Sigmoid colon (tissue), 7 donors: ENCODE measurements around the gene RNF187. TPM values are rescaled to one million over a fixed set of nuclear protein-coding genes. Genes with fewer than 3 reads are reported as not detected.
"Not testable (repeated sequence)": the region's sequence is repeated elsewhere in the genome, so short reads cannot be mapped to it uniquely, and the experiment has no call there.

ENCODE experiments used
- DNase-seq: peaks from one replicate; pipeline ENCODE4 v3.0.0-alpha.2; 2019
- H3K27ac ChIP-seq, 4 donors: fragments of 200-600 bp; sonication (generic); one replicate each; pipeline ENCODE4 v1.5.1; 2016 to 2019; ENCODE audit warnings: mild to moderate bottlenecking in 1 of 4
- H3K27me3 ChIP-seq, 3 donors: fragments of 200-600 bp; sonication (generic); one replicate each; pipeline ENCODE4 v1.5.1; 2019; ENCODE audit warnings: mild to moderate bottlenecking in 1 of 3
- H3K36me3 ChIP-seq, 4 donors: fragments of 200-600 bp; sonication (generic); one replicate each; pipeline ENCODE4 v1.5.1; 2016 to 2019
- H3K4me1 ChIP-seq, 4 donors: fragments of 200-600 bp; sonication (generic); one replicate each; pipeline ENCODE4 v1.5.1; 2017 to 2019
- H3K4me3 ChIP-seq, 4 donors: fragments of 200-600 bp; sonication (generic); one replicate each; pipeline ENCODE4 v1.5.1; 2017 to 2019; ENCODE audit warnings: mild to moderate bottlenecking in 2 of 4, moderate library complexity in 1 of 4
- H3K9me3 ChIP-seq, 4 donors: fragments of 200-600 bp in 3 of 4; sonication (generic) in 3 of 4; one replicate each; pipeline versions ENCODE4 v1.5.1 to v1.6.1; 2013 to 2019
- CTCF ChIP-seq, 4 experiments: fragments of 450-650 bp in 3 of 4; fragments of 200-600 bp in 1 of 4; IDR thresholded peaks; one replicate each; pipeline ENCODE4 v1.5.1; 2016 to 2019; ENCODE audit warnings: antibody characterized with exemption in 4 of 4, mild to moderate bottlenecking in 3 of 4, moderate library complexity in 2 of 4
- EP300 ChIP-seq, 4 donors: sonication (generic); formaldehyde crosslinking; IDR thresholded peaks; one replicate each; pipeline ENCODE4 v1.6.1; 2017; ENCODE audit warnings: antibody characterized with exemption in 4 of 4
- POLR2A ChIP-seq, 2 donors: fragments of 450-650 bp; IDR thresholded peaks; one replicate each; pipeline ENCODE4 v1.6.1; 2016; ENCODE audit warnings: antibody characterized with exemption in 2 of 2, mild to moderate bottlenecking in 2 of 2, moderate library complexity in 2 of 2
- POLR2AphosphoS5 ChIP-seq, 4 donors: sonication (generic); formaldehyde crosslinking; IDR thresholded peaks; one replicate each; pipeline ENCODE4 v1.6.1; 2017; ENCODE audit warnings: antibody characterized with exemption in 4 of 4
- WGBS, 2 donors: extraction: QIAGEN DNeasy Blood & Tissue Kit; methylation state at CpG; one replicate each; pipeline ENCODE4 v1.1.7; 2013; 5-methylcytosine and 5-hydroxymethylcytosine counted together
- intact Hi-C: fragments of 100-400 bp; cut with DNase I; formaldehyde crosslinking; loops from one replicate; pipeline ENCODE4 v1.15.1; 2023
- polyA plus RNA-seq, 3 donors: library from polyadenylated mRNA; stranded (reverse); fragments of 200-250 nt; gene quantifications; one replicate each; pipeline ENCODE4 v1.2.3, GENCODE V29; 2013
- total RNA-seq, 4 donors: library from RNA; depleted of rRNA; stranded (reverse); fragments of >200 nt; gene quantifications; one replicate each; pipeline ENCODE4 v1.1.0, GENCODE V29; 2016
- donor health status: healthy with polysubstance abuse.
- donor health status: Bipolar disorder and iron deficiency.
- donor health status: healthy.

Gene RNF187
- total and polyA plus RNA-seq, 7 donors, result 17.3 to 39.8 (median 24.3) TPM

DNA sequence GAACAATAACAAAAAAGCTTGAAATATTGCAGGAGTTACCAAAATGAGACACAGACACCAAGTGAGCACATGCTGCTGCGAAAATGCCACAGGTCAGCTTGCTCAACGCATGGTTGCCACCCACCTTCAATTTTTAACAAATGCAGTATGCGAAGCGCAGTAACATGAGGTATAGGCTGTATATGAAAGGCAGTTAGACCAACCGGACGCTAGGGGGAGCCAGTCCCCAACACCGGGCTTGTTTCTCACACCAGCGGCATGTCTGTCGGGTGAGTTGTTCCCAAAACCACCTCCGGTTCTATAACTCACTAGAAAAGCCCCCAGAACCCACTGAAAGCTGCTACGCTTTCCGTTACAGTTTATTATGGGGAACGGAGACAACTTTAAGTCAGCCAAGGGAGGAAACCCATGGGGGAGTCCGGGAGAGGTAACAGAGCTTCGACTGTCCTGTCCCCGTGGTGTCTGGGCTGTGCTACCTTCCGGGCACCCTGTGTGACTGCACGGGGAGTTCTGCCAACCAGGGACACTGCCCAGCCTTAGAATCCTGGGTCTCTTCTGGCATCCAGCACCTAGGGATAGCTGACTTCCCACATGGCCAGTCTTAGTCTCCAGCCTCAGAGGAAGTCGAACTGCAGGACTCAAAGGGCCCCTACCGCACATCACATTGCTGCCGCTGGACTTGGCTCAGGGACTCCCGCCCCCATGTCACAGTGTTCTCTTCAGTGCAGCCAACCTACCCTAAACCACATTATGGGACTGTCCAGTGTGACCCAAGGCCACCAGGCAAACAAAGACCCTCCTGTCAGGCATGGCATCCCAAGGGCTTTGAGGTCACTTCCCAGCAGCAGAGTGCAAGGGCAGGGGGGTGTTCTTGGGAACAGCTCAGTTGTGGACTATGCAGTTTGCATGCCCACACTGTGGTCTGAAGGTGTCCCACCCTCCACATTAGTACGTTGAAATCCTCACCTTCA lies 14.0 kb downstream of the RNF187 start:
- Histone ChIP-seq H3K27me3 (no peaks in the 10 kb centered on the region), H3K36me3 (peaks cover 0 to 8% (median 0%) of the 10 kb centered on the region in 4 donors), H3K9me3 (no peaks in the 10 kb centered on the region), H3K4me1 (peaks cover 0 to 9% (median 5%) of the 10 kb centered on the region in 4 donors), H3K27ac (no peak overlapping the region), H3K4me3 (peak overlapping the region in 2 of 4 donors; percentile 8 to 28)
- 26 to 29% methylated on average over 23 of the region's 23 CpGs for WGBS, 2 donors
- DNase-seq, result peak; percentile 91
- TF ChIP-seq POLR2A (IDR thresholded peaks at IDR 0.05) (no peak), EP300 (IDR thresholded peaks at IDR 0.05) (no peak), CTCF (IDR thresholded peaks at IDR 0.05) (peak; percentile 55 to 89 (median 68)), POLR2AphosphoS5 (IDR thresholded peaks at IDR 0.05) (no peak)
- intact Hi-C loops, result no loop called here

DNA sequence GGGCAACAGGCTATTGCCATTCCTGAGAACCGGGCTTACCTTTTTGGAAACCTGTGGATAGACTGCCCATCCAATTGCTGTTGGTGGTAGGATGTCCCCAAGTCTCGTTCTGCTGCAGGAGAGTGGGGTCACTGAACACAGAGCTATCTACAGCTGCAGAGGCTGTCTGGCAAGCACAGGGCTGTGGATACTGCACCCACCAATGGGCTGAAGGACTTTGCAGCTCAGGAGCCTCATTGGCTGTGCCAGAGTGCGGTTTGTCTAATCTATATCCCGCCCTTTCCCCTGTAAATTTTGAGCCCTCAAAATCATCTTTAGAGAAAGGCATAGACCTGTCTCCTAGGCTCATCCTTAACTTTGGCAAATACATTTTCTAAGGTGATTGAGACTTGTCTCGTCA lies 15.3 kb downstream of the RNF187 start:
- no peak for DNase-seq
- Histone ChIP-seq H3K27ac (no peak overlapping the region), H3K4me3 (no peak overlapping the region), H3K4me1 (peaks cover 0 to 9% (median 5%) of the 10 kb centered on the region in 4 donors), H3K9me3 (no peaks in the 10 kb centered on the region), H3K36me3 (peaks cover 0 to under 1% (median 0%) of the 10 kb centered on the region in 4 donors), H3K27me3 (no peaks in the 10 kb centered on the region)
- 93 to 95% methylated on average over 5 of the region's 5 CpGs for WGBS, 2 donors
- intact Hi-C loops, result no loop called here
- TF ChIP-seq POLR2A (IDR thresholded peaks at IDR 0.05) (no peak), CTCF (IDR thresholded peaks at IDR 0.05) (no peak), EP300 (IDR thresholded peaks at IDR 0.05) (no peak), POLR2AphosphoS5 (IDR thresholded peaks at IDR 0.05) (no peak)

GRCh38 chr1:228505944-228506343 lies 18.8 kb downstream of the RNF187 start:
- H3K4me1 ChIP-seq, H3K27ac ChIP-seq, H3K9me3 ChIP-seq, intact Hi-C loops, DNase-seq, H3K36me3 ChIP-seq, H3K4me3 ChIP-seq: not testable (repeated sequence)
- 63 to 77% methylated on average over 10 of the region's 11 CpGs for WGBS, 2 donors
- peaks cover 0 to 12% (median 0%) of the 10 kb centered on the region in 3 donors for H3K27me3 ChIP-seq

GRCh38 chr1:228507961-228508652 lies 20.9 kb downstream of the RNF187 start:
- H3K36me3 ChIP-seq, result no peaks in the 10 kb centered on the region
- H3K4me3 ChIP-seq, result no peak overlapping the region
- DNase-seq, result no peak
- peaks cover 0 to 20% (median 0%) of the 10 kb centered on the region in 3 donors for H3K27me3 ChIP-seq
- H3K9me3 ChIP-seq, result no peaks in the 10 kb centered on the region
- WGBS, 2 donors, result 78 to 83% methylated on average over 9 of the region's 9 CpGs
- H3K27ac ChIP-seq, result no peak overlapping the region
- TF ChIP-seq CTCF (IDR thresholded peaks at IDR 0.05), result no peak
- intact Hi-C loops, result no loop called here
- no peaks in the 10 kb centered on the region for H3K4me1 ChIP-seq

DNA sequence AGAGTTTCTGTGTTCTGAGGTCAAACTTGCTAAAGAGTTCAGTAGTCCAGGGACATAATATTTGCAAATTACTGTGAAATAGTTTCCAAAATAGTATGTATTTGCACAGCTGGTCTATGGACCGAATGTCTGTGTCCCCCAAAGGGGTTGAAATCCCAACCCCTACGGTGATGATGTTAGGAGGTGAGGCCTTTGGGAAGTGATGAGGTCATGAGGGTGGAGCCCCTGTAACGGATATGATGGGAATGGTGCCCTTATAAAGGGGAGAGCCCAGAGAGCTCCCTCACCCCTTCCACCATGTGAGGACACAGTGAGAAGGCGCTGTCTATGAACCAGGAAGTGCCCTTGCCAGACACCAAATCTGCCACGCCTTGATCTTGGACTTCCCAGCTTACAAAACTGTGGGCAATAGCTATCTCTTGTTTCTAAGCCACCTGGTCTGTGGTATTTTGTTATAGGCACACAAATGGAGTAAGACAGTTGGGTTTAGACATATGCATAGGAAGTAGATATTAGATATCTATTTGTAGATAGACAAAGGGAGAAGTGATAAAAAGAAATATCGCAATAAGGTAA lies 21.7 kb downstream of the RNF187 start:
- no peak for TF ChIP-seq POLR2A (IDR thresholded peaks at IDR 0.05)
- TF ChIP-seq CTCF (IDR thresholded peaks at IDR 0.05), result no peak
- TF ChIP-seq POLR2AphosphoS5 (IDR thresholded peaks at IDR 0.05), result no peak
- no peak for TF ChIP-seq EP300 (IDR thresholded peaks at IDR 0.05)
- Histone ChIP-seq H3K9me3 (no peaks in the 10 kb centered on the region), H3K27ac (no peak overlapping the region), H3K27me3 (peaks cover 0 to 28% (median 0%) of the 10 kb centered on the region in 3 donors), H3K4me1 (no peaks in the 10 kb centered on the region), H3K4me3 (no peak overlapping the region), H3K36me3 (no peaks in the 10 kb centered on the region)
- WGBS, 2 donors, result 61 to 79% methylated on average over 6 of the region's 6 CpGs
- intact Hi-C loops, result no loop called here
- DNase-seq, result no peak
